Neural progenitor cell (in vitro differentiated cells): ENCODE measurements around the gene DLG2. TPM values are rescaled to one million over a fixed set of nuclear protein-coding genes. Genes with fewer than 3 reads are reported as not detected.

ENCODE experiments used
- DNase-seq: peaks from one replicate; pipeline ENCODE4 v3.0.0-alpha.2; 2016; ENCODE audit warnings: low spot score
- H2AFZ ChIP-seq: fragments of 200-600 bp; sonication (generic); replicated peaks from 2 replicates; pipeline ENCODE4 v1.6.1; 2016; ENCODE audit warnings: antibody characterized with exemption
- H3F3A ChIP-seq: fragments of 200-600 bp; sonication (generic); 2 replicates; pipeline ENCODE4 v1.6.1; 2016; ENCODE audit warnings: antibody characterized with exemption, low read depth
- H3K27ac ChIP-seq: fragments of 200-600 bp; sonication (generic); 2 replicates; pipeline ENCODE4 v1.5.1; 2016; ENCODE audit warnings: mild to moderate bottlenecking
- H3K27me3 ChIP-seq: fragments of 200-600 bp; sonication (generic); 2 replicates; pipeline ENCODE4 v1.6.1; 2016; ENCODE audit warnings: mild to moderate bottlenecking, moderate library complexity
- H3K36me3 ChIP-seq: fragments of 200-600 bp; sonication (generic); 2 replicates; pipeline ENCODE4 v1.5.1; 2016
- H3K4me1 ChIP-seq: fragments of 200-600 bp; sonication (generic); 2 replicates; pipeline ENCODE4 v1.6.1; 2016; ENCODE audit warnings: mixed run types
- H3K4me2 ChIP-seq: fragments of 200-600 bp; sonication (generic); 2 replicates; pipeline ENCODE4 v1.6.1; 2016
- H3K4me3 ChIP-seq: fragments of 200-600 bp; sonication (generic); 2 replicates; pipeline ENCODE4 v1.5.1; 2016
- H3K79me2 ChIP-seq: fragments of 200-600 bp; sonication (generic); 2 replicates; pipeline ENCODE4 v1.6.1; 2016; ENCODE audit warnings: low read depth
- H3K9ac ChIP-seq: fragments of 200-600 bp; sonication (generic); 2 replicates; pipeline ENCODE4 v1.6.1; 2016
- H3K9me3 ChIP-seq: fragments of 200-600 bp; sonication (generic); 2 replicates; pipeline ENCODE4 v1.5.1; 2016; ENCODE audit warnings: low read depth
- H4K20me1 ChIP-seq: fragments of 200-600 bp; sonication (generic); 2 replicates; pipeline ENCODE4 v1.6.1; 2016; ENCODE audit warnings: low read depth
- H3K27ac Mint-ChIP-seq: 3 replicates; pipeline ENCODE4 v1.8.0; 2021; ENCODE audit warnings: mixed read lengths
- H3K27me3 Mint-ChIP-seq: 2 replicates; pipeline ENCODE4 v1.8.0; 2022; ENCODE audit warnings: low read depth, mild to moderate bottlenecking, inconsistent platforms, moderate library complexity, mixed read lengths; ENCODE audit not compliant: insufficient read depth
- H3K36me3 Mint-ChIP-seq: 3 replicates; pipeline ENCODE4 v1.8.0; 2021; ENCODE audit warnings: mixed read lengths
- H3K4me1 Mint-ChIP-seq: 3 replicates; pipeline ENCODE4 v1.8.0; 2021; ENCODE audit warnings: mixed read lengths
- H3K4me3 Mint-ChIP-seq: 3 replicates; pipeline ENCODE4 v1.8.0; 2021; ENCODE audit warnings: mild to moderate bottlenecking, moderate library complexity, mixed read lengths
- H3K9me3 Mint-ChIP-seq: 3 replicates; pipeline ENCODE4 v1.8.0; 2020; ENCODE audit warnings: mixed read lengths
- EZH2 ChIP-seq: fragments of 200-600 bp; sonication (generic); IDR thresholded peaks from 2 replicates; pipeline ENCODE4 v1.6.1; 2017; ENCODE audit warnings: antibody characterized with exemption, mild to moderate bottlenecking, moderate library complexity
- EZH2phosphoT487 ChIP-seq: fragments of 200-600 bp; sonication (generic); IDR thresholded peaks from 2 replicates; pipeline ENCODE4 v1.6.1; 2017; ENCODE audit warnings: antibody characterized with exemption
- total RNA-seq: library from RNA; depleted of rRNA; stranded (reverse); fragments of >200 nt; gene quantifications from 2 replicates; pipeline ENCODE4 v1.2.3, GENCODE V29; 2015; ENCODE audit warnings: low replicate concordance
- TF ChIP-seq, protein P1 (sequence below): fragments of 200-600 bp; sonication (generic); IDR thresholded peaks from 2 replicates; pipeline ENCODE4 v1.5.1; 2017; ENCODE audit warnings: antibody characterized with exemption, mild to moderate bottlenecking

The DLG2 gene
- total RNA-seq, 1 donor from 2014 or later, result 7.5 TPM

GRCh38 chr11:83645561-83645960 is 1981.6 kb downstream of the DLG2 start:
- no peaks in the 10 kb centered on the region for H3K9me3 Mint-ChIP-seq
- Histone ChIP-seq H3K36me3 (no peaks in the 10 kb centered on the region), H3K27ac (no peak overlapping the region), H3K27me3 (no peaks in the 10 kb centered on the region), H4K20me1 (no peaks in the 10 kb centered on the region), H3K4me1 (peaks cover 14% of the 10 kb centered on the region), H3K79me2 (no peaks in the 10 kb centered on the region), H3K4me2 (no peak overlapping the region), H3K9me3 (no peaks in the 10 kb centered on the region), H3F3A (no peaks in the 10 kb centered on the region), H3K9ac (no peak overlapping the region), H2AFZ (no peak overlapping the region), H3K4me3 (no peak overlapping the region)
- DNase-seq, result no peak
- no peak for TF ChIP-seq EZH2
- TF ChIP-seq, protein P1, sequence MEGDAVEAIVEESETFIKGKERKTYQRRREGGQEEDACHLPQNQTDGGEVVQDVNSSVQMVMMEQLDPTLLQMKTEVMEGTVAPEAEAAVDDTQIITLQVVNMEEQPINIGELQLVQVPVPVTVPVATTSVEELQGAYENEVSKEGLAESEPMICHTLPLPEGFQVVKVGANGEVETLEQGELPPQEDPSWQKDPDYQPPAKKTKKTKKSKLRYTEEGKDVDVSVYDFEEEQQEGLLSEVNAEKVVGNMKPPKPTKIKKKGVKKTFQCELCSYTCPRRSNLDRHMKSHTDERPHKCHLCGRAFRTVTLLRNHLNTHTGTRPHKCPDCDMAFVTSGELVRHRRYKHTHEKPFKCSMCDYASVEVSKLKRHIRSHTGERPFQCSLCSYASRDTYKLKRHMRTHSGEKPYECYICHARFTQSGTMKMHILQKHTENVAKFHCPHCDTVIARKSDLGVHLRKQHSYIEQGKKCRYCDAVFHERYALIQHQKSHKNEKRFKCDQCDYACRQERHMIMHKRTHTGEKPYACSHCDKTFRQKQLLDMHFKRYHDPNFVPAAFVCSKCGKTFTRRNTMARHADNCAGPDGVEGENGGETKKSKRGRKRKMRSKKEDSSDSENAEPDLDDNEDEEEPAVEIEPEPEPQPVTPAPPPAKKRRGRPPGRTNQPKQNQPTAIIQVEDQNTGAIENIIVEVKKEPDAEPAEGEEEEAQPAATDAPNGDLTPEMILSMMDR, result no peak
- no peak for TF ChIP-seq EZH2phosphoT487
- peaks cover 34% of the 10 kb centered on the region for H3K4me1 Mint-ChIP-seq
- H3K36me3 Mint-ChIP-seq, result no peaks in the 10 kb centered on the region
- no peak overlapping the region for H3K27ac Mint-ChIP-seq
- H3K4me3 Mint-ChIP-seq, result no peak overlapping the region
- peaks cover 3% of the 10 kb centered on the region for H3K27me3 Mint-ChIP-seq

DNA sequence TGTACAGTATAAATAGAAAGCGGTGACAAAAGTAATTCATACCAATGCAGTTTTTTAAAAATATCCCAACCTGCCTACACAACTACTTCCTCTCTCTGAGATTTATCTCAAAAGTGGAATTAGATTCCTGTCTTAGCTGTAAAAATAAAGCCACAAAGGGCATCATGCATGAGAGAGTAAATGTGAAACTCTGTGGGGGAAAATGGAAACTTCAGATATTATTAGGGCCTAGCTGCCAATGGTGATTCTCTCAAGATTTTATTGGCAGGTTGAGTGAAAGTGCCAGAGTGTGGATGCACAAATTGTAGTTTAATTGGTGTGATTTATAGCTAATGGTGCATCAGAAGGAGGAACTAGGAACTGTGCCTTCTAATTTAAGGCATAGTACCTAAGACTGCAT is 1984.0 kb downstream of the DLG2 start:
- no peak overlapping the region for H3K9ac ChIP-seq
- H3K4me2 ChIP-seq, result no peak overlapping the region
- no peak overlapping the region for H3K4me3 ChIP-seq
- H3K79me2 ChIP-seq, result no peaks in the 10 kb centered on the region
- H3K4me1 Mint-ChIP-seq, result peaks cover 26% of the 10 kb centered on the region
- no peaks in the 10 kb centered on the region for H3F3A ChIP-seq
- H2AFZ ChIP-seq, result no peak overlapping the region
- H3K4me3 Mint-ChIP-seq, result no peak overlapping the region
- H3K27me3 ChIP-seq, result no peaks in the 10 kb centered on the region
- no peaks in the 10 kb centered on the region for H3K9me3 ChIP-seq
- no peak overlapping the region for H3K27ac ChIP-seq
- TF ChIP-seq EZH2 (no peak), EZH2phosphoT487 (no peak)
- TF ChIP-seq, protein P1, result no peak
- H3K4me1 ChIP-seq, result no peaks in the 10 kb centered on the region
- H3K27ac Mint-ChIP-seq, result no peak overlapping the region
- no peaks in the 10 kb centered on the region for H3K36me3 ChIP-seq
- no peaks in the 10 kb centered on the region for H3K36me3 Mint-ChIP-seq
- no peak for DNase-seq
- no peaks in the 10 kb centered on the region for H4K20me1 ChIP-seq
- peaks cover 3% of the 10 kb centered on the region for H3K27me3 Mint-ChIP-seq
- no peaks in the 10 kb centered on the region for H3K9me3 Mint-ChIP-seq

- Histone ChIP-seq H3K4me1 (no peaks in the 10 kb centered on the region), H3K4me3 (no peak overlapping the region), H3K79me2 (no peaks in the 10 kb centered on the region), H3K9me3 (no peaks in the 10 kb centered on the region), H3F3A (no peaks in the 10 kb centered on the region), H3K4me2 (no peak overlapping the region), H3K27me3 (no peaks in the 10 kb centered on the region), H4K20me1 (no peaks in the 10 kb centered on the region), H3K27ac (no peak overlapping the region), H3K36me3 (no peaks in the 10 kb centered on the region), H3K9ac (no peak overlapping the region), H2AFZ (no peak overlapping the region)
- Mint-ChIP-seq H3K27me3 (peaks cover 3% of the 10 kb centered on the region), H3K4me1 (peaks cover 26% of the 10 kb centered on the region), H3K4me3 (no peak overlapping the region), H3K36me3 (no peaks in the 10 kb centered on the region), H3K27ac (no peak overlapping the region), H3K9me3 (no peaks in the 10 kb centered on the region)
- TF ChIP-seq, protein P1, result no peak
- TF ChIP-seq EZH2phosphoT487 (no peak), EZH2 (no peak)
- DNase-seq, result no peak
Measured at GRCh38 chr11:83642500-83642899, 1984.6 kb downstream of the DLG2 start.
